GM18511 (cell line): ENCODE data around the gene SERP2.

ENCODE experiments used
- ATAC-seq: cut with Tn5 transposase; IDR thresholded peaks from one replicate; pipeline ENCODE4 v1.9.1; 2021; ENCODE audit warnings: mild to moderate bottlenecking, moderate library complexity; ENCODE audit not compliant: unreplicated experiment

The SERP2 gene

DNA sequence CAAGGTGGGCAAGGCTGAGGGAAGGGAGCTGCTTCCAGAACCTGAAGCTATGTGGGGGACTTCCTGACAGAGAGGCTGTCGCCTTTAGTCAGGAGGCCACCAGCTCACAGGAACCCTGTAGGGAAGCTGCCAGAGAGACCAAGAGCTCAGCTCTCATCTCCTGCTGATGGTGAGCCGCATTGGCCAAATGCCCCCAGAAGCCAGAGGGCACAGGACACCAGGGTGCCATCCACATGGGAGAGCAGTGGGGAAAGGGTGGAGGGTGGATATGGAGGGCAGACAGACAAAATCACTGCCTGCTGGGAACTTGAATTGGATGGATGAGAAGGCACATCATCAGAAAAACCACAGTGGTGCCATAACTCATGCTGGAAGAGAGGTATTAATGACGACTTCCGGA is 36.0 kb downstream of the SERP2 start:
- ATAC-seq = no peak

- no peak for ATAC-seq
These were observed 36.8 kb downstream of the SERP2 start for GRCh38 chr13:44410328-44410859.

GRCh38 chr13:44411841-44412240 is 38.2 kb downstream of the SERP2 start:
- no peak for ATAC-seq

GRCh38 chr13:44412346-44412935 is 38.8 kb downstream of the SERP2 start:
- no peak for ATAC-seq

DNA sequence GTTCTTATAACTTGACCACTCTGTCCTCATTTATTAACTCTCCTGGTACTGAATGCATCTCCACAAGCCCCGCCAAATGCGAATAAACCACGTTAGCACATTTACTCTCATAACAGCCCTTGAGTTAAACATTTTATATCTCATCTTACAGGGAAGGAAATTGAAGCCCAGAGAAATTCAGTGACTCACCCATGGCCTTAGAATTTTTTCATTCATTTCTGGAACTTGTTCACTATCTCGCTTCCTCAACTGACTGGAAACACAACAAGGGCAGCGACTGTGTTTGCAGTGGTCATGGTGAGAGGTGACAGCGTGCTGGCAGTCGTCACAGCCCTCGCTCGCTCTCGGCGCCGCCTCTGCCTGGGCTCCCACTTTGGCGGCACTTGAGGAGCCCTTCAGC is 39.5 kb downstream of the SERP2 start:
- ATAC-seq = no peak

GRCh38 chr13:44414716-44415115 is 41.1 kb downstream of the SERP2 start:
- ATAC-seq = no peak

DNA sequence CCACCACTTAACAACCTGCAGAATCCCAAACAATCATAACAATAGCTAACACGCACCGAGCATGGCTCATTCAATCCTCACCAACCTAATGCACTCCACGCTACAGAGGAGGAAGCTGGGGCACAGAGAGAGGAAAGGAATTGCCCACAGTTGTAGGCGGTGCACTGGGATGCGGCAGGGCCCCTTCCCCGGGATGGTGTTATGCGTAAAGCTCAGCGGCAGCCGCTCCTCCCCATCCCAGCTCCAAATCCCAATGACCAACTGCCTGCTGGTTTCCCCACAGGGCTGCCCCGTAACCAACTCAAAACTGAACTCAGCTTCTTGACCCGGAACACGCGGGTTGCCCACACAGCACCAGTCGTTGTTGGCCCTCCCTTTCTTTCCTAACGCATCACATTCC is 42.2 kb downstream of the SERP2 start:
- ATAC-seq = no peak

DNA sequence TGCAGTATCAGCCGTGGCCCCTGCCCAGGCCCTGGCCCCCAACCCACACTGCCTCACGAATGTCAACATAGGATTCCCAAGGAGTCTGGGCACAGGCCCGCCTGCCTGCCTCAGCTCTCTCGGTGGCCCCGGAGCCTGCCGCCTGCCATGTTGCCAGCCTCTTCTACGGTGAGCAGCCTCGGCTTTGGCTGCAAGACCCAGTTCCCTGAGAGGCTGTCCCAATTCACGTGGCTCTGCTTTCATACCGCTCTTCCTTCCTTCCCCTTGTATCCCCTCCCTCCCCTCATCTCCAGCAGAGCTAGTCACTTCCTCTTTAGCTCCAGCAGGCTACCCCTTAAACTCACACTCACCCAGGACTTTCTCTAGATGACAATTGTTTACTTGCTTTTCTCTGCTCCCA is 42.7 kb downstream of the SERP2 start:
- no peak for ATAC-seq

GRCh38 chr13:44416744-44417143 is 43.1 kb downstream of the SERP2 start:
- no peak for ATAC-seq

DNA sequence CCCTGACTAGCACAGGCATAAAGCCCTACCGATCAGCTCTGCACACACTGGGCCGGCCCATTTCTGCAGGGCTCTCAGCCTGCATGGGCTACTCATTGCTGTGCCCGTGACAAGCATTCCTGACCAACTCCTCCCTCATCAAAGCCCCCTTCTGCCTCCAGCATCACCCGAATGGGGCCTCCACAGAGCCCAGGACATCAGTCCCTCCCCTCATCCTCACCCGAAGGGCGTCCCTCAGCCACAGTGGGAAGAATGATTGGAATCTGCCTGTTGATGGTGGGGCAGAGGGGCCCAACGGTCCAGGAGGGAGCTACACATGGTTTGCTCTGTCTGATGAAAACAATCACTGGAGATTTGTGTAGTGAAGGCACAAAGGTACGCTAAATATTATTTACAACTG is 43.8 kb downstream of the SERP2 start:
- ATAC-seq = no peak

DNA sequence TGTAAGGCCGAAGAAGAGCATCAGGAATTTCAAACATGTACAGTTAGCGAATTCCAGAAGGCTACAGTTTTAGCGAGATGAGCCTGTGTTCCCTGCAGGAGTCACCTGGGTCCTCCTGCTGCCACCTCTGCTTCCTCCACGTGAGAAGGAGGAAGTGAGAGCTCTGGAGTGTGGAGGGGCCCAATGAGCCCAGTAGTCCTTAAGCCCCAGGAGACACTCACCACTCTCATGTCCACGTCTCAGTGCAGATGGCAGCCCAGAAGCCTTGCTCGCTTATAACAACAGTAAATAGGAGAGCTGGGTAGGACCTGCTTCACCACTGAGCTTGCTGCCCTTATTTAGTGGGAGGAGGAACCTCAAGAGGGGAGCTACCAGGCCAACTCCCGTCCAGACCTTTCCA is 44.3 kb downstream of the SERP2 start:
- ATAC-seq = no peak

DNA sequence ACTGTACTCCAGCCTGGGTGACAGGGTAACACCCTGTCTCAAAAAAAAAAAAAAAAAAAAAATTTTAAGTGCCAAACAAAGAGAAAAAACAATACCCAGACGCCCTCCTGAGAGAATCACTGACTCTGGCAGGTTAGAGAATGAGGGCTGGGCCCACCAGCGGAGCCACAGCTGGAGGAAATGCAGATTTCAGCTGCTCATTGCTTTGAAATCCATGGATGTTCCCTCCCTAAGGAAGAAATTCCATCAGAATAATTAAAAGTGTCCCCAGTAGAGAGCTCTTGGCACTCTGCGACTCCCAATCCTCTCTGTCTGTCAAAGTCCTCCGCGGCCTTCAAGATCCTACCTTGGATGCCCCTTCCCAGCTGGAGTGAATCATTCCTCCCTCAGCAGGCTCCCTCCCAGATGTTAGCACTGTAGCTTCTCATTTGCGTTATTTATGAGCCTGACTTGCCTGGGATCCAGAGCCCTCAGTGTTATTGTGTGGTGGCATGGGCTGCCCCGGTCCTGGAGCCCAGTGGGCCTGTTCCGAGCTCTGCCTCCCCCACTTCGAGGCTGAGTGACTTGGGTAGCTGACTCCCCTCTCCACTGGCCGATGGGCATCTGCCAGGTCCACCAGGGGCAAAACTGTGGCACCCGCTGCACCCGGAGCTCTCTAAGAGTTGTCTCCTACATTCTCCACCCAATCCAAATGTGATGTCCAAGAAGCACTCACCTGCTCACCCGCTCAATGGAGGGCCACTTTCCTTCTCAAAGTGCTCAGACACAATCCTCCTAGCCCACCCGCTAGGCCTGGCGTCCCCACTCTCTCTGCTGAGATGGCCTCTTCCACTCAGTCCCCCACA is 47.0 kb downstream of the SERP2 start:
- ATAC-seq = no peak

DNA sequence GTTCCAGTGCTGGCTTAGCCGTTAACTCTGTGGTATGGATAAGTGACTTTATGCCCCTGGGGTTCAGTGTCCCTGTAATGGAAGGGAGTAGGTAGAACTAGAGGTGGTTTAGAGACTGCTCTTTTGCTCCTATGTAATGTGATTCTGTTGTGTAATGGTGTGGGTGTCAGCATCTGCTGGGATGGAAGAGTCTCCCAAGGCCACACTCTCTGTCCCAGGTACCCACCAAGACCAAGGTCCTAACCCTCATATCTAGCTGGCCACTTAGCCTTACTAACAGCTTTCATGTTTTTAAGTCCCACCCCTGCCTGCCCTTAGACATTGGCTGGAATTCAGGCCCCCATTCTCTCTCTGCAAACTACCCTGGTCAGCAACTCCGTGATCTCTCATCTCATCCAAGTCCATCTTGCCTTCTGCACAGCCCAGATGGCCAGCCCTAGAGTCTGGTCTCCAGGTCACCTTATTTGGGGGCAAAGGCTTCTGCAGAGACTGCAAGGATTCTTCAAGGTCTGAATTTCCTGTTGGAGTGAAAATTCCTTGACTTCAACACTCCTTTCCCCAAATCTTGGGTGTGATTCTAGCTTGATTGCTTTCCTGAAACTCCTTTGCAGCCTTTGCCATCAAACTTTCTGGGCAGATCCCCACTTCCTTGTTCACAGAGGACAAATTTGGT is 48.4 kb downstream of the SERP2 start:
- no peak for ATAC-seq

- ATAC-seq = no peak
These were observed 49.4 kb downstream of the SERP2 start for GRCh38 chr13:44422755-44423643.

DNA sequence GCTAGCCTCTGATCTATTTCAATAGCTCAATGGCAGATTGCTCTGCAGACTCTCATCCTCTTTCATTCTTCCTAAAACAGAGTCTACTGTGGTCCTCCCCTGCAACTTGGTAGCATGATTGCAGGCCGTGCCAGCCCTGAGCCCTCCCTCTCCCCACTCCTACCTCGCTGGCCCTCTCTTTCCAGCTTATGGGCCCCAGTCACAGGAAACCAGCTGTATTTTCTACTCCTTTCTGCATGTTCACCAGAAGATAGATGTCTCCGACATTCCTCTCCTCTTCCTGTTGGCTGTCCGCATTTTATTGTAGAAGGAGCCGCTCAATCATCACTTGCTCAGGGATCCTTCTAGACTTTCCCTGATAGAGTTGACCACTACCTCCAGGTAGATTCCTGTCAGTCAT is 50.2 kb downstream of the SERP2 start:
- no peak for ATAC-seq

DNA sequence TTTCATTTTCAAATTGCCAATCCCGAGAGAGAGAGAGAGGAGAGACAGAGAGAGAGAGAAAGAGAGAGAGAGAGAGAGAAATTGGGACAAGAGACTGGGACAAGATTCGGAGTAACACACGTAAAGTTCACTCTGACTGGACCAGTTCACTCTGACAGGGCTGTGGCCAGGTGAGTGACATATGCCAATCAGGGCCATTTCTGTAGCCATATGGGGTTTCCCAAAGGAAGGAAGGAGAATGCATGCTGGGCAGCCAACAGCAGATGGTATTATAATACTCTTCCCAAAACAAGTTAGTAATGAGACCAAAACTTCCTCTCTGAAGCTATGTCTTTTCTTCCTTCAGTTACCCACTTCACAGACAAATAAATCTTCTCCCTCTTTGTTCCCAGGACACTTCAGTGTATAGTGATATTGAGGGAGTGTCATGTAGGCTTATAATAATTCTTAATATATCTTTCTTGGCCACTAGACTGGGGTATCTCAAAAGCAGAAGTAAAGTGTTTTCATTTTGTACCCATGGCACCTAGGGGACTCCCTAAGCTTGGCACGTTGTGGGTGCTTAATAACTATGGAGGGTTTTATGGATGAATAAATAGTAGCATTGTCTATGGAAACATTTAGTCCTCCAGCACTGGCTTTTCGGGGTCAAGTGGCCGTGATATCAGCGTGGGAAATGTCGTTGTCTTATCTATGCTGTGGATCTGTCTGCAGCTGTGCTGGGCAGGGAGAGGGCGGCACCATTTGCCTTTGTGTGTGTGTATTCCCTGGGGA is 51.6 kb downstream of the SERP2 start:
- ATAC-seq = no peak

DNA sequence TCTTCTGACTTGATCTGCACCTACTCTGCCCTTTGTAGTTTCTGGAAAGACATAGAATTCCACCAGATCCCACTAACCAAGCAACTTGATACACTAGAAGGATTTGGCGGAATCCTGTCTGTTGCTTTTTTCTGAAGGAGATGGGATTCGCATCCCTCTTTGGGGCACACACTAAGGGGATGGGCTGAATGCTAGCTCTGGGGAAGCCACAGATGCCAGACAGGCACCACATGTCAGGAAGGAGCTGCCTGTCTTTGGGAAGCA is 52.1 kb downstream of the SERP2 start:
- no peak for ATAC-seq

DNA sequence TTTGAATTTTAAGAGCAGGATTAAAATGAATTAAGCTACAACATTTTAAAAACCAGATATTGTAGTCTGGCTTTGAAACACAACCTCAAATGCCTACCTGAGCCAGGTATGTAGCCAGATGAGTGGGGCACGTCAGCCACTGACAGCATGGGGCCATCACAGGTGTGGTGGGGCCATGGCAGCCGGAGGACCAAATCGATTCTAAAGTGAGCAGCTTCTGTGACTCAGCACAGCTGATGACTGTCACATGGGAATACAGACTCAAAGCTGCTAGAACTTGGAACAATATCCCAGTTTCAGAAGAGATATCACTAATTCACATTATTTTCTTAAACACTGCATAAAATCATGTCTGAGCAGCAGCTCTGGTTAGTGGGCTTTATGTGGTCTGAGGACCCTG is 52.8 kb downstream of the SERP2 start:
- no peak for ATAC-seq

DNA sequence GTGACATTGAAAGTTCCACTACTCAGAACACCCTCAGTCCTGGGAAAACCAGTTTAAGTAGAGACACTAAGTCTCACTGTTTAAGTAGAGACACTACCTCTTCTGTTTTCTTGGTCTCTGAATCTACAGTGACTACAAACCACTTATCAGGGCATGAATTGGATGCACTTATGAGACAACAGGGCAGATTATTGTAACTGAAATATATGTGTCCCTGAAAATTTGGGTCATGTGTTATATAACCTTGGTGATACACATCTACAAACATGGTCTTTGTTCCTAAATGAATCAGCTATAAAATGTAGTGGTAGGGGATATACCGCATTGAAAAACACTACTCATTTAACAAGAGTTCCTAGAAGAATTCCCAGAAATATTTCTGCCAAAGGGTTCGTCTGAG is 55.7 kb downstream of the SERP2 start:
- ATAC-seq = no peak

GRCh38 chr13:44431150-44431549 is 57.5 kb downstream of the SERP2 start:
- no peak for ATAC-seq
